GM19035 (cell line): Measurements from ENCODE around the gene B9D1.
"Not testable (repeated sequence)": the region's sequence is repeated elsewhere in the genome, so short reads cannot be mapped to it uniquely, and the experiment has no call there.

Experiments
- ATAC-seq: cut with Tn5 transposase; IDR thresholded peaks from one replicate; pipeline ENCODE4 v1.9.1; 2021; ENCODE audit not compliant: unreplicated experiment

B9D1 gene

DNA sequence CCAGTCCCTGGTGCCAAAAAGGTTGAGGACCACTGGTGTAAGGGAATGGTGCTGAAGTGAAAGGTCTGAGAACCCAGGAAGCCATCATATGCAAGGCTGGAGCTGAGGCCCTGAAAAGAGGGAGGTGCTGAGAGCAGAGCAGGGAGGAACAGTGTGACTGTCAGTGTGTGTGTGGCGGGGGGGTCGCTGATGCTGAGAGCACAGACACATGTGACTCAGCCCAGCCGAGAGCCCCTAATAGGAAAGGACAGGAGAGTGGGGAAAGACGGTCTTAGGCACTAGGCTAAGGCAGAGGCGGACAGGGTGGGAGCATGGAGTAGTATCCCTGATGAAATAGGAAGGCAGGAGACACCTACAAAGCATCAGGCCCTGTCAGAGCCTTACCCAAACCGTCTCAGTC, 1.2 kb downstream of the B9D1 start:
- no peak for ATAC-seq

DNA sequence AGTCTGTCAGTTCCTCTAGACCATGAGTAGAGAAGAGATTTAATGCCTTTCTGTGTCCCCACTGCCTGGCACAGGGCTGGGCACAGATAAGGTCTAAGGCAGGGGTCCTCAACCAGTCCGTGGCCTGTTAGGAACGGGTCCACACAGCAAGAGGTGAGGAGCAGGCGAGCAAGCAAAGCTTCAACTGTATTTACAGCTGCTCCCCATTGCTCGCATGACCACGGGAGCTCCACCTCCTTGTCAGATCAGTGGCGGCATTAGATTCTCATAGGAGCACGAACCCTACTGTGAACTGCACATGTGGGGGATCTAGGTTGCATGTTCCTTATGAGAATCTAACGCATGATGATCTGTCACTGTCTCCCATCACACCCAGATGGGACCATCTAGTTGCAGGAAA, 1.8 kb downstream of the B9D1 start:
- ATAC-seq = no peak

DNA sequence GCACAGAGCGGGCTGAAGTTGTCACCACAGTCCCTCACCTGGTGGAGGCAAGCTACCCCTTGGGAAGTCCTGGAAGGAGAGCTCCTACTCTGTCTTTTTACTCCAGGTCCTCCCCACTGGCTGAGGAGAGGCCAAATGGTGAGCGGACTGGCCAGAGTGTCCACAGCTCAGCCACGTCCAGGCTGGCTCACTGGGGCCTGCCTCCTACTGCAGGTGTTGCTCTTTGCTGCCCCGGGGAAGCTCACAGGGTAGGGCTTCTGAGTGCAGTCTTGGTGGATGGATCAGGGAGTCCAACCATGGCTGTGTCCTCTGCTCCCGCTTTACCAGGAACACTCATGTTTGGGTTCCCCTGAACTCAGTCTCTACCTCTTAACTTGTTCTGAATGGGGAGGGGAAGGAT, 2.7 kb downstream of the B9D1 start:
- ATAC-seq = no peak

DNA sequence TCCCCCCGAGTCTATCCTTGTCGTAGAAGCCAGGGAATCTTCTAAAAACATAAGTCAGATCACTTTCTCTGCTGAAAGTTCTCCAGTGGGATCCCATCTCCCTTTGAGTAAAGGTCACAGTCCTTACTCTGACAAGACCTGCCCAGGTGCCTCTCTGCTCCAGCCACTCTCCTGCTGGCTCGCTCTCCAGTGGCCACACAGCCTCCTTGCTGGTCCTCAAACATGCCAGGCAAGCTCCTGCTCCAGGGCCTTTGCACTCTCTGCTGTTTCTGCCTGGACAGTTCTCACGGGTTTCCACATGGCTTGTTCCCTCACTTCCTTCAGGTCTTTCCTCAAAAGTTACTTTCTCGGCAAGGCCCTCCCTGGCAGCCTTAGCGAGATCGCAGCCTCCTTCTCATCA, 3.4 kb downstream of the B9D1 start:
- ATAC-seq = no peak

DNA sequence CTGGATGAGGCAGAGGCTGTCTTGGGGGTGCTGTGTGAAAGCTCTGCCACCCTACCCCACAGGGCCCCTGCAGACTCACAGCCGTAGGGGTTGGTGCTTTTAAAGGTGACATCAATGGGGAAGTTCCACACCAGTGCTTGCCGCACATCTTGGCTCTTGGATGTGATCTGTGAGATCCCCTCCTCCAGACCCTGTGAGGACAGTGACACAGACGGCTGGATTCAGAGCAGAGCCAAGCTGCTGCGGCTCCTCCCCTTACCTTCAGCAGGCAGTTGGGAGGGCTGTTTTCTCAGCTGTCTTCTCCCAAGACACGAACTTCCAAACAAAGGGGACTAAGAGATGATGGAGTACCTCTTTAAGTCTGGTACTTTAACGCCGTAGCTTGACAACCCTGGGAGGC, 4.8 kb downstream of the B9D1 start:
- ATAC-seq = no peak

DNA sequence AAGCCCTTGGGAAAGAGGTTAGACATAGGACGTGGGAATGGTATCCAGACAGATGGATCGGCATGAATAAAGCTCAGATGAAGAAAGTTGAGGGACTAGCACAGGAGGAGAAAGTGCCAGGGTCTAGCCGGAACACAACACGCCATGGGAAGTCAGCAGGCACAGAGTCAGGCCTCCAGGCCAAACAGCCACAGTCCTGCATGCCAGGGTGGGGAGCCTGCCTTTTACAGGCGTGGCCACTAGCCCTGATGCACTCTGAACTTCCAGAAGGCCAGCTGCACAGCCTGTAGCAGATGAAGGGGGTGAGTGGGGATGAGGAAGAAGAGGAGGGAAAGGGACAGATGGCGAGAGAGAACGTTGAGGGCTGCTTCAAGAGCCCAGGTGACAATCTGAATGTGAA, 5.2 kb downstream of the B9D1 start:
- no peak for ATAC-seq

DNA sequence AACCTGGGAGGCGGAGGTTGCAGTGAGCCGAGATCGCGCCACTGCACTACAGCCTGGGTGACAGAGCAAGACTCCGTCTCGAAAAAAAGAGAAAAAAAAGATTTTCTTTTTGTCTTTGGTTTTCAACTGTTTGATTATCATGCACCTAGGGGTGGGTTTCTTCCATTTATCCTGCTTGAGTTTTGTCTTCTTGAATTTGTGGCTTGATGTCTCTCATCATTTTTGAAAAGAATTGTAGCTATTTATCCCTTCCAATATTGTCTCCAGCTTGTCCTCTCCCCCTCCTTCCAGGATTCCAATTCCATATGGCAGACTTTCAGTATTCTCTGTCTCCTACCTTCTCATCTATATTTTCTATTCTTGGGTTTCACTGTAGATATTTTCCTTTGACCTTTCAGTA, 7.8 kb downstream of the B9D1 start:
- no peak for ATAC-seq

DNA sequence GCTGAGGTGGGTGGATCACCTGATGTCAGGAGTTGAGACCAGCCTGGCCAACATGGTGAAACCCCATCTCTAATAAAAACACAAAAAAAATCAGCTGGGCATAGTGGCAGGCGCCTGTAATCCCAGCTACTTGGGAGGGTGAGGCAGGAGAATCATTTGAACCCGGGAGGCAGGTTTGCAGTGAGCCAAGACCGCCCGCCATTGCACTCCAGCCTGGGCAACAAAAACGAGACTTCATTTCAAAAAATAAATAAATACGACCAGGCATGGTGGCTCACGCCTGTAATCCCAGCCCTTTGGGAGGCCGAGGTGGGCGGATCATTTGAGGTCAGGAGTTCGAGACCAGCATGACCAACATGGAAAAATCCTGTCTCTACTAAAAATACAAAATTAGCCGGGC, 9.1 kb downstream of the B9D1 start:
- ATAC-seq = not testable (repeated sequence)

DNA sequence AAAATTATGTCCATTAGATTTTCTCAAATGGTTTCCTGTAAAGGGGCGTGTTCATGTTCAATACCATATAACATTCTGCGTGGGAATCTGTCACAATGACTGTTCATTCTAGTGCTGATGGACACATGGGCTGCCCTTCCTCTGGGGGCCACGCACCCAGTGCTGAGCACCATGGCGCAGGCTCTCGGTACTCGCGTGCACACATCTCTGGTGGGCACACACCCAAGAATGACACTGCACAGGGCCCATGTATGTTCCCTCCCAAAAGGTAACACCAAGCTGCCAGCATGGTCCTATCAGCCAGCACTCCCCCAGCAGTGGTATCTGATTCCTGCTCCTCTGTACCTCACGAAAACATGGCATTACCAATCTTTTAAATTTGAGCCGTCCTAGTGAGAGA, 13.7 kb downstream of the B9D1 start:
- ATAC-seq = no peak

DNA sequence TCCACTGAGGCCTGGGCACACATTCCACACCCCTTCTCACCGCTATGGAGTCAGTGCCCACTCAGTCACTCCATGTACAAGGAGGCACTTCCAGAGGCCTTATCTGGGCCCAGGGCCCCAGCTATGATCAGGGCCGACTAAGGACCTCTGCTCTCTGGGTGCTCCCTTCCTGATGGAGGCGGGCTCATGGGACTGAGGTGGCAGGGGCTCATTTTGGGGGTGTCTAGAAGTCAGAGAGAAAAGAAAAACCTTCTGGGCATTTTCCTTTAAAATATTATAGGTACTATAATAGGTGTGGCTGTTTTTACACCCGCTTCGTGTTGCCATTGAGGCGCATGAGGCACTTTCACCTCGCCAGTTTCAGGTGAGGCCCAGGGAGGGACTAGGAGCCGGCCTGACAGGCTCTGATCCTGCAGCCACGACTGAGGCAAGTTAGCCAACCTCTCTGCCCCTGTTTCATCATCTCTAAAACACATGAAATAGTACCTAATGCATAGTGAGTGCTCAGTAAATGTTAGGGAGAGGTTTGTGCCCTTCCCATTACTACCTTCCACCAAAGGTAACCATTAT, 14.4 kb downstream of the B9D1 start:
- no peak for ATAC-seq

DNA sequence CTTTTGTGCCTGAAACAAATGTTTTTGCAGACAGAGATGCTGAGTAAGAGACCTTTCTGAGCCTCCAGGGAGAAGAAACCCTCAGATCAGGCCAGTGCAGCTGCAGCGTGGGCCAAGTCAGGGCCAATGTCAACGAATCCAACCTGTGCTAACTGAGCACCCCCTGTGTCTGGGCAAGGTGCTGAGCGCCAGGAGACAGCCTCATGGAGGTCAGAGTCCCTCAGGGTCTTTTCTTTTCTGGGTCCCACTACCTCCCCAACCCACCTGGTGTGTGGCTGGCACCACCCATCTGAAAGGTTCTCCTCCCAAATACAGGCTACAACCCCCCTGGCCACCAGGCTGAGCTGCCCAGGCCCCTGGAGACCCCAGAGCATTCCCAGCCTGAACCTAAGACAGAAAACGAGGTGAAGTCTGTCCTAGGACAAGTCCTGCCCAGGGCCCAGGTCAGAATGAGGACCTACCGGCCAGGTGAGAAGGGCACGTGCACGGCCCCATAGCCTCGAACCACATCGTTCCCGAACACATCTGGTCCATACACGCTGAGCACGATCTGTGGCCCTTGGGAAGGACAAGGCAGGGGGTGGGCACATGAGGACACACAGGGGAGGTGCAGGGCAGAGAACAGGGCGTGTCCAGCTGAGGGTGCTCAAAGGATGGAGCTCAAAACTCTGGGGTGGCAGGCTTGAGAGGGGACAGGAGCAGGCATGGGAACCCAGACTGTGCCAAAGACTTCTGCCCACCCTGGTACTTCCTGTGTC, 15.0 kb downstream of the B9D1 start:
- no peak for ATAC-seq

DNA sequence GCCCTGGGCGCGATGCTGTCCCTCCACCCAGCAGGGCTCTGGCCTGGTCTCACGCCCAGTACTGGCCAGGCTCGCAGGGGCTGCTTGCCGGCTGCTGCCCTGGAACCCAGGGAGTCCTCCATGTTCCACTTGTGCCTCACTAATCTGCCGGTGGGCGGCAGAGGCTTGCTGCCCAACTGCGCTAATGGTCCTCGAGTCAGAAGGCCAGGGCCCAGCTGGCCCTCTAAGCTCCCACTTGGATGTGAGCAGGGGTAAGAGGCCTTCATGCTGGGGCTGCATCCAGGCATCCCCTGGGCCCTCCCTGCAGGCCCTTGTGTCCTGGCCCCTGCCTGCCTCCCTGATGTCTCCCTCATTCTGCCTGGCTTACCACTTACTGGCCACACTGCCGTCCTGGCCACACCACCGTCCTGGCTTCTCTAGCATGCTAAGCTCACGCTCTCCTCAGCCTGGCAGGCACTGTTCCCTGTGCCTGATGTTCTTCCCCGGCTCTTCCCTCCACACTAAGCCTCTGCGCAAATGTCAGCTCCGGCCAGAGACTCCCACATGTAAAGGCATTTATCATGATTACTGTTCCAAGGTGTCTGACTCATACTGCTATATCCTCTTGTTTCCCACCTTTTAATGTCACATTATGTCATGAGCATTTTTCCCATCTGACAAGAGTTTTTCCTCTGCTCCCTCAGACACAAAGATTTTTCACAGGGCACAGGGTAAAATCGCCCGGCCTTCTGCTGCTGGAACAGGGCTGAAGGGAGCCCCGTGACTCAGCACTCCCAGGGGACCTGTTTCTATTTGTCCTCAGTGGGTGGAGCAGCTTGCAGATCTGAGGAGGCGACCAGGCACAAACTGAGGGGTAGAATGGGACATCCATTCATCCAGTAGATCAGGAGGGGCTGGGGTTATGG, 15.9 kb downstream of the B9D1 start:
- ATAC-seq = no peak

DNA sequence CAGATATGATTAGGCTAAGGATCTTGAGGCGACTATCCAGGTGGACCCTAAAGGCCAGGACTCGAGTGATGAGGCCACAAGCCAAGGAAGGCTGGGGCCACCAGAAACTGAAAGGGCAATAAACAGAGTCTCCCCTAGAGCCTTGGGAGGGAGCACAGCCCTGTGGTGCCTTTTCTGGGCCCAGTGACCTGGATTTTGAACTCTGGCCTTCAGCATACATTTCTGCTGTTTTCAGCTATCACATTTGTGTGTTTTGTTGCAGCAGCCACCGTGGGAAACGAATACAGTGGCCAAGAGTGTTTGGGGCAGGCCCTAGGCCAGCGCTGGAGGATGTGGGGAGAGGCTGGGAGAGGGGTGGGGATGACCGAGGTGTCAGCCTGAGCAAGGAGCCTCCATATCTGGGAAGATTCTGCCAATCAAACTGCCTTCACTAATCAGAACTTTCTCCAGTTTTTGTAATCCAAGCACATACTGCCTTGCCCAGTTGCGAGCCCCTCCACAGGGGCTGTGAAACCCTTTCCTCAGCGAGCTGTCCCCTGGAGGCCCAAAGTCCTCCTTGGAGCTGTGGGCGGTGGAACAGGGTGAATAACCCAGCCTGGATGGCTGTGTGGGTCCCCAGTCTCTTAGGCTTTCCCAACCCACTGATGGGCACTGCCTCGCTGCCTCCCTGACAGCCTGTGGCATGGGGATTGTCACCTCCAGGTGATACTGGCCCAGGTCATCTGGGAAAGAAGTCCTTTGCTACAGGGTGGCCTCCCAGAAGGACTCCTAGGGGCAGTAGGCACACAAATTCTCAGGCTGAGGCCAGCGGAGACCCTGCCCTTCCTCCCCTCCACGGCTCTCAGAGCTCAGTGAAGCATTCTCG, 16.8 kb downstream of the B9D1 start:
- ATAC-seq = no peak

DNA sequence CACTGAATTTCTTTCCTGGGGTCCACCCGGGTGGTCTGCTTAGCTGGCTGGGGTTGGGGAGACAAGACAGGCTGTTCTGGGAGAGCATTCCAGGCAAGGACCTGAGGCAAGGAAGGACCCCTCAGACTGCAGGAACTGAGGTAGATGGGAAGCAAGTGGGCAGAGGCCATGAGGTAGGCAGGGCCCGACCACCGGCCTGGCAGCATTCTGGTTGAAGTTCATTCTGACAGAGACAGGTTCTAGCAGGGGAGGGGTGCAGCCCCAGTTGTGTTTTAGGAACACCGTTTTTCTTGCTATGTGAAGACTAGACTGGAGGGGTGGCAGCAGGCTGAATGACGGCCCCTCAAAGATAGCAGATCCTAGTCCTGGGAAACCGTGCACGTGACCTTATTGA, 17.5 kb downstream of the B9D1 start:
- ATAC-seq = no peak

DNA sequence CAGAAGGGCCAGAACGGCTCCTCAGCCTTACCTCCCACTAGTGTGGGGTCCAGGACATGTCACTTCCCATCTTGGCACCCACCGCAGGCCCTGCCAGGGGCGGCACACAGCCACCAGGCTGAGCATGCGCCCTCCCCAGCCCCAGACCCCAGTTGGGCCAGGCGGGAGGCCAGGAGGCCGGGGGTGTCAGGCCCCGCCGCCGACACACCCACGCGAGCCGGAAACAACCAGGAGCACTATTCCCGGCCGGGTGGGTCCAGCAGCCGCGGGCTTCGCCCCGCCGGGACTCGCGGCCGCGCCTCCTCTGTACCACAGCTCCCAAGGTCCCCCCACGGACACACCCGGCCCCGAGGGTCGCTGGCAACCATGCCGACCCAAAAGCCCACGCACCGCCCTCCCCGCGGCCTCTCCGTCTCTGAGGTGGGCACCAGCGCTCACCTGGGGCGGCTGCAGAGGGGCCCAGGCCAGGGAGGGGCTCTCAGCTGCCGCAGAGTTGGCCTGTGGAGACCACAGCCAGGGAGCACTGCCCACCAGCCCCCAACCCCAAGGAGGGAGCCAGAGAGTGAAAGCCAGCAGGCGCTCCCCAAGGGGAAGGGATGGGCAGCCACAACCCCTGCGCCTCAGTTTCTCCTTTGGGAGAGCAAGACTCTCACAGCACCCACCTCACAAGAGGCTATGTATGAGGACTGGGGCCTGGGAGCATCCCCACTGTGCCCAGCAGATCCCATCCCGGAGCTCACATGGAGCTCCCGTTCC, 18.0 kb downstream of the B9D1 start:
- ATAC-seq = no peak

DNA sequence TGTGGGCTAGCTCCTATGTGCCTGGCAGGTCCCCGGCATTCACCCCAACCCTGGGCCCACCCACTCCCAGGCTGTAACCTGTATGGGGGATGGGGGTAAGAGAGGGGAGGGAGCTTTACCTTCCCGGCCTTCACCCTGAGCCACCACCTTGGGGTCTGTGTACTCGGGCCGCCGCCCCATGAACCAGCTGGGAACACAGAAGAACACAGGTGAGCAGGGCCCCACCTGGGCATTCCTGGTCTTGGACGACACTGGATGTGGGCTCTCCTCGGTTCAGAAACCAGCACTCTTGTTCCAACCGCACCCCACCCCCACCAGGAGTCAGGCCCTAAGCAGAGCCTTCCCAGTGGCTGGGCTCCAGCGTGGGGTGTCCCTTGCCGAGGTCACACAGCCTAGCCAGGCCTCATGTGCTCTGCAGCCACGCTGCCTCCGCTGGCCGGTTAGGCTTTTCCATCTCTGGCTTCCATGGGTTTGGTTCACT, 18.8 kb downstream of the B9D1 start:
- ATAC-seq = no peak

DNA sequence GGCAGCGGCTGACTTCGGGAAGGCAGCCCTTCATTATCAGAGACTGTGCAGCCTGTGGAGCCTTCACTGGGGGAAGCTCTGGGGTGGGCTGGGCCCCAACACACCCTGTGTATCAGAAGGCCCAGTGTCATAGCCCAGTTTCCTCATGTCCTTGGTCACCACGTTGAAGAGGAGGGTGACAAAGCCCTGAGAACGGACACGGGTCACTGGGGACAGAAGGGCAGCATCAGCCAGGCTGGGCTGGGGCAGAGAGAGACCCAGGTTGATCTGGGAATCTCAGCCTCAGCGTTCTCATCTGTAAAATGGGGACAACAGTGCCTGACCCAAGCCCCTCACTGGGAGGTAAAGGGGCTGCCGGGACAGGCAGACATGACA, 19.3 kb downstream of the B9D1 start:
- no peak for ATAC-seq

DNA sequence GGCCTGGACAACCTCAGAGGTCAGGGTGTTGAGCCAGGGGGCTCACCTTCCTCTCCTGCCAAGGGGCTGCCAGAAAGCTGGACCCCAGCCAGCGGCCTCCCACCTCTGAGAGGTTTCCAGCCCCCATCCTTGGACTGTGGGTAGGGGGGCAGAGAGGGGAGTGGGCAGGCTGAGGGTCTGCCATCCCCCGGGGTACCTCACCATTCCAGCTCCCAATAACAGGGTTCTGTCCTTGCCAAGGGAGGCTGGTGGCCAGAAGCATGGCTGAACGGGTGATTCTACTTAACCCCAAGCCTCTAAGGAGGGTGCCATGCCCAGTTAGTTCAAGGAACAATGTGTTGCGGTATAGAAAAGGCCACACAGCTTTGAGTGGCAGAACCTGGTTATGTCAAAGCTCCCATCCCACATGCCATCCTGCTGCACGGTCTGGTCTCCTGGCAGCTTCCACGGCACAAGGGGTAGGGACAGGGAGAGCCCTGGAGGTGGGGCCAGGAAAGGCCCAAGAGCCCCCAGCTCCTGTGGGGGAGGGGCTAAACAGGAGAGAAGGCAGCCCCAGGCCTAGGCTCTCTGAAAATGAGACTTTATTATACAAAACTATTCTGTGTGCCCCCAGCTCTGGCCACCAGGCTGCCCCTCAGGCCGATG, 19.8 kb downstream of the B9D1 start:
- no peak for ATAC-seq

DNA sequence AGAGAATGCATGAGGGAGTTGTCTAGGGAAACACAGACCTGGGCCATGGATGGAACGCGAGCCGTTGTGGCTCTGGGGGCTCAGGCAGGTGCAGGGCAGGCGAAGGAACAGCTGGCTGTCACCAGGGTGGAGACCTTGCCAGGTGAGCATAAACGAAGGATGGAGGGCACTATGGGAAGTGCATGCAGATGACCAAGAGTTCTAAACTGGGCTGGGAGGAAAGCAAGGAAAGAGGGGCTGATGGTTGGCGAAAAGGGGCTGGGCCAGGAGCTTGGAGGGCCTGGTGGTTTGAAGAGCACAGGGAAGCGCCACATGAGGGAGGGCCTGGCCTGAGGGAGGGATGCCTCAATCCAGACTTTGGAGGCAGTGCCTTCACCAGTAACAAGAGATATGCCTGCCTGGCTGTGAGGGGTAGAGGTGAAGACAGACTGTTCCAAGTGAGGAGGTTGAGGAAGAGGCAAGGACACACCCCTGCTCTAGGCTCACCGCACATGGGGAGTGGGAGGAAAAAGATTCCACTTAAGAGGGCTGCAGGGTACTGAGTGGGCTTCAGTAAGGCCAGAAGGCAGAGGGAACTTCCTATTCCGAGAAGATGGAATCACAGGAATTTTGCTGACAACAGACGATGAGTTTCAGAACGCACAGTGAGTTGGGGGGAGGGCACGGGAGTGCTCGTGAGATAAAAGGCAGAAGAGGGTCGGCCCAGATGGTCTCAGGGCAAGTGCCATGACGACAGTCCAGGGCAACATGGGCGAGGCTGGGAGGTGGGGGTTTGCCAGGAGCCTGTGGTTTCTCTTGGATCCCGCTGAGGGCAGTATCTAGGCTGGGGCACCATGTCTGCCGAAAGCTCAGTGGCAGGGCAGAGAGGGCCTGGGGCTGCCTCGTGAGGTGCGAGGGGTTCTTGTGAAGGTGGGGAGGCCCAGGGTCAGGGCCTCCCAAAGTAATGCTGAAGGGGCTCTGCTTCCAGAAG, 20.6 kb downstream of the B9D1 start:
- ATAC-seq = no peak
